GM10248 (cell line): ENCODE measurements around the gene AOPEP.

Experiments used
- CTCF ChIA-PET: fragments of 300-600 bp; sonication (Branson Sonifier 250); formaldehyde crosslinking; extraction: SDS; loops from one replicate; lab custom pipeline; 2021; ENCODE audit warnings: antibody characterized with exemption; lab: Yijun Ruan, JAX
- POLR2A ChIA-PET: fragments of 350-650 bp; sonication (Branson Sonifier 250); formaldehyde crosslinking; extraction: SDS; loops from one replicate; lab custom pipeline; 2020; ENCODE audit warnings: antibody characterized with exemption; lab: Yijun Ruan, JAX
- DNase-seq: peaks from one replicate; pipeline ENCODE4 v3.0.0; 2012; ENCODE audit errors: extremely low spot score
- CTCF ChIP-seq: IDR thresholded peaks from 2 replicates; pipeline ENCODE4 v1.5.1; 2012; ENCODE audit warnings: mild to moderate bottlenecking, low read depth; ENCODE audit errors: extremely low read depth, missing control alignments, control extremely low read depth

The AOPEP gene

GRCh38 chr9:94908583-94909249, 182.2 kb downstream of the AOPEP start:
- ChIA-PET POLR2A (no interaction called here), CTCF (interaction anchor here (1.2 to 1.5 kb wide), 2 partner anchors 9 to 125 kb away, joined by 3 to 5 read pairs; no protein-coding TSS in a partner anchor)
- no peak for DNase-seq
- TF ChIP-seq CTCF, result no peak

GRCh38 chr9:94909250-94909894, 182.9 kb downstream of the AOPEP start:
- TF ChIP-seq CTCF, result no peak
- POLR2A ChIA-PET, result no interaction called here
- no peak for DNase-seq
- CTCF ChIA-PET, result no interaction called here

GRCh38 chr9:94909965-94910730, 183.6 kb downstream of the AOPEP start:
- ChIA-PET CTCF (interaction anchor here (1.1 kb wide), 1 partner anchor 97 kb away, joined by 3 read pairs; no protein-coding TSS in a partner anchor), POLR2A (no interaction called here)
- no peak for DNase-seq
- no peak for TF ChIP-seq CTCF

GRCh38 chr9:94911211-94911610, 184.7 kb downstream of the AOPEP start:
- ChIA-PET CTCF (interaction anchor here (1.0 to 1.2 kb wide), 4 partner anchors 9 to 129 kb away, joined by 3 to 4 read pairs (median 3); no protein-coding TSS in a partner anchor), POLR2A (no interaction called here)
- no peak for TF ChIP-seq CTCF
- no peak for DNase-seq

GRCh38 chr9:94911986-94912635, 185.6 kb downstream of the AOPEP start:
- ChIA-PET POLR2A (no interaction called here), CTCF (interaction anchor here (1.2 kb wide), 2 partner anchors 10 to 75 kb away, joined by 3 to 4 read pairs; no protein-coding TSS in a partner anchor)
- no peak for TF ChIP-seq CTCF
- no peak for DNase-seq

- TF ChIP-seq CTCF, result no peak
- ChIA-PET POLR2A (no interaction called here), CTCF (interaction anchor here (0.8 to 1.2 kb wide), 2 partner anchors 10 to 14 kb away, joined by 3 to 4 read pairs; no protein-coding TSS in a partner anchor)
- DNase-seq, result no peak
Observed at GRCh38 chr9:94912700-94913249, 186.3 kb downstream of the AOPEP start.
